Renal pelvis (tissue), 12 donors: ENCODE measurements around the gene OR2T6. TPM values are rescaled to one million over a fixed set of nuclear protein-coding genes. Genes with fewer than 3 reads are reported as not detected.
"Not testable (repeated sequence)": the region's sequence is repeated elsewhere in the genome, so short reads cannot be mapped to it uniquely, and the experiment has no call there.

Experiments used
- DNase-seq: peaks from one replicate; pipeline ENCODE4 v3.0.0-alpha.2; 2013
- long read RNA-seq, 16 experiments: transcript quantifications; one replicate each; lab custom pipeline, GENCODE V29; 2026
- polyA plus RNA-seq, 3 donors: library from polyadenylated mRNA; unstranded; fragments of 120-200 nt; gene quantifications; one replicate each; pipeline ENCODE4 v1.2.1, GENCODE V29; 2013; ENCODE audit not compliant: insufficient read length in 3 of 3

The OR2T6 gene
- polyA plus RNA-seq = under 1 TPM in 1 of 3 donors, not detected in 2; 0.04 TPM
- long read RNA-seq, donor 1 = 0 reads
- long read RNA-seq, donor 2 = 0 reads
- long read RNA-seq, donor 3 = 0 reads
- long read RNA-seq, donor 4 = 0 reads
- long read RNA-seq, donor 5 = 0 reads
- long read RNA-seq, donor 6 = 0 reads
- long read RNA-seq, donor 7 = 0 reads
- long read RNA-seq, donor 8 = 0 reads
- long read RNA-seq, donor 9 = 0 reads
- long read RNA-seq, donor 10 = 0 reads
- long read RNA-seq, donor 11 = 0 reads
- long read RNA-seq, donor 12, partial matches to known transcripts = 0 of 1 reads
- long read RNA-seq, donor 12, other reads (novel, unspliced or antisense) = 0 of 1 reads
- long read RNA-seq, donor 13 = 0 reads
- long read RNA-seq, donor 14 = 0 reads
- long read RNA-seq, donor 15 = 0 reads
- long read RNA-seq, donor 16 = 0 reads

- no peak for DNase-seq
Measured at GRCh38 chr1:248375446-248375845, at the start of gene OR2T6. TSS of gene OR2T6 (plus strand) at chr1:248375746. CDS start at chr1:248387609, 11,863 bp downstream.

DNA sequence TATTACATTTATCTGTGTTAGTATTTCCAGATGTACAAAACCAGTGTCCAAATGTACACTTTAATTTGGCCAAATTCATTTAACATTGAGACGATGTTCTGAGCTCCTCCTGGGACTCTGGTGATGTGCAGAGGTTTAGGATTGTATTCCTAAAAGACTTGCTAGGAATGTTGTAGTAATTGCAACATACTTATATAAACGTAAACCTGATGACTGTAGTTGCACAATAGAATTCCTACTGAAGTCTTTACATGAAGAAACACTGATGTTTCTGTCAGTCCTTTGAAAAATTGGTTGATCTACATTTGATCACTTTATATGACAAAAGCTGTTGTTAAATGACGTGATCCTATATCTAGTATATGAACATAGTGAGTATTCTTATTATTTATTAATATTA, 32.1 kb upstream of the OR2T6 start:
- DNase-seq = no peak

DNA sequence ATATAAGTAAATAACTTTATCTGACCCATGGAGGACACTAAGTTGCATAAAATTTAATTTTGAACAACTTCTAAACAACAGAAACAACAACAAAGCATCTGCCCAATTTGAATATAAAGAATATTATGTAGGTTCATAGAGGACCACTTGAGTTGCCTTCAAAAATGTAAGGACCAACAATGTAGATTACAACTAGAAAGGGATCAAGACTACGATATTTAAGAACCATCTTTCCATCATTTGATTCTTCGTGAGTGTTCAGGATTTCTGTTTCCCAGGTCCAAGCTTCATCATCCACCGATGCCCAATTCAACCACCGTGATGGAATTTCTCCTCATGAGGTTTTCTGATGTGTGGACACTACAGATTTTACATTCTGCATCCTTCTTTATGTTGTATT, 27.1 kb upstream of the OR2T6 start, which contains the start of gene OR14C36:
Gene OR14C36, plus strand, starts transcription at position 301 of the 400 bp plus-strand sequence. Its CDS starts 0 bp downstream, at position 301.
- DNase-seq = no peak

- no peak for DNase-seq
Measured at GRCh38 chr1:248359415-248359814, 16.1 kb upstream of the OR2T6 start.

DNA sequence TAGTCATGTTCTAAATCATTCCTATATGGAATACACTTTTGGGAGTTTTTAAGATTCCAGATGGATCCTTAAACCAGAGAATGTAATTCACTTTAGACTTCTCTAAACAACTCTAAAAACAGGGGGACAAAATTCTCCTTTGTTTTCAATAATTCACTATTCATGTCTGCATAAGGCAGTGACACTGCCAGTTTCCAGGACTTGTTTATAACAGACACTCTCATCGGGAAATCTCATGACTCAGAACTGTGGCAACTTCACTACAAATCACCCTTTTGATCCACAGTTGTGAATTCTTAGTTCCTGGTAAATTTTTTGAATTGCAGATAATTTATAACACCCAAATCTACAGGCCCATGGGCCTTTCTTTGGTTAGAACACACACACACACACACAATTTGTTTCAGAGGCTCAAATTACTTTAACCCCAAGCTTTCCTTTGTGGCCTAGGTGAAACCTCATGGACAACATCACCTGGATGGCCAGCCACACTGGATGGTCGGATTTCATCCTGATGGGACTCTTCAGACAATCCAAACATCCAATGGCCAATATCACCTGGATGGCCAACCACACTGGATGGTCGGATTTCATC, 14.3 kb upstream of the OR2T6 start, which contains the start of gene OR2T4:
Gene OR2T4, plus strand, starts transcription at position 545 of the 595 bp plus-strand sequence. Its CDS starts 0 bp downstream, at position 545.
- no peak for DNase-seq

DNA sequence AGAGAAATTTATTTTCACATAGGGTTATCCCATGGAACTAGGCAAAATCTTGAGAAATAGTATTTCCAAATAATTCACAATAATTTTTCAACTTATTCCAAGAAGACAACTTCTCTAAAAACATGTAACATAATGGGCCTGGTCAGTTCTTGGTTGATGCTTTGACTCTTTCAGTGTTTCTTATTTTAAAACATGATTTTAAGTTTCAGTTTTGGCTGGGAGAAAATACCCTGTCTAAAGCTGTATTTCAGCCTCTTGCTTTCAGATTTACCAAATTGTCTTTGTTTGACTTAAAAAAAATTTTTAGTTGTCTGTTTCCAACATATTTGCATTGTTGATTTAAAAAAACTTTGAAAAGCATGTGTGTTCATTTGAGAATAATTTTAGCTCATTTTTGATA, 8.9 kb upstream of the OR2T6 start:
- no peak for DNase-seq

DNA sequence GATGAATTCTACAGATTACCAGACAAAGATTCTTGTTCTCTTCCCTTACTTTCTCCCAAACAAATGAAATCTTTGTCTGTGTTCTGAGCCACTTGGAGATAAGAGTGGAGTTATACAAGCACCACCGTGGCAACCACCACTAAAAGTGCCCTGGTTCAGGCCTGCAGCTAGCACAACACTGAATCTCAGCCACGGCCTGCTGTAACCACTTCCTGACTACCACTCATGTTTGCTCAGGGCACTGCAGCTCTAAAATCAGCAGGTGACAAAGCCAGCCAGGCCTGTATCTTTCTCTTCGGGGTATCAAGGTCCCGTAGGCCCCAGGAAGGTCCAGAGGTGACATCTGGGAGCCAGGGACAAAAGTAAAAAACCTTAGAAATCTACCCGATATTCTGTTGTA, 3.2 kb upstream of the OR2T6 start:
- no peak for DNase-seq

- no peak for DNase-seq
Measured at GRCh38 chr1:248373761-248374160, 1.8 kb upstream of the OR2T6 start.

DNA sequence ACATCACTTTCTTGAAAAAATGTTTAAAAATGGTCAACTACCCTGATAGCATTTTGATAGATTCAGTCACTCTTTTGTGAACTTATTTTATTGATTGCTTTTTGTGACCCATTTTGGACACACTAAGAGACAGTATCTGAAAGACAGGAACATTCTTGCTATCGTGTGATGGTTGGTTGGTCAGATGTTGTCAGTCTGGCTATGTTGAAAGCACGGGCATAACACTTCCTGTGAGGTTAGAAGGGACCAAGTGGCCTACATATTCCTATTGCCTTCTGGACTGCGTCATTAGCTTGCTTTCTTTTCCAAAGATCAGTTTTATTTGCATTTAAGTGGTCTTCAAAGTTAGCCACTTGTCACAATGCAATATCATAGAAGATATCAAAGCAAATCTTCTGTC, 1.4 kb downstream of the OR2T6 start:
- DNase-seq = no peak

- no peak for DNase-seq
Measured at GRCh38 chr1:248380854-248381253, 5.3 kb downstream of the OR2T6 start.

DNA sequence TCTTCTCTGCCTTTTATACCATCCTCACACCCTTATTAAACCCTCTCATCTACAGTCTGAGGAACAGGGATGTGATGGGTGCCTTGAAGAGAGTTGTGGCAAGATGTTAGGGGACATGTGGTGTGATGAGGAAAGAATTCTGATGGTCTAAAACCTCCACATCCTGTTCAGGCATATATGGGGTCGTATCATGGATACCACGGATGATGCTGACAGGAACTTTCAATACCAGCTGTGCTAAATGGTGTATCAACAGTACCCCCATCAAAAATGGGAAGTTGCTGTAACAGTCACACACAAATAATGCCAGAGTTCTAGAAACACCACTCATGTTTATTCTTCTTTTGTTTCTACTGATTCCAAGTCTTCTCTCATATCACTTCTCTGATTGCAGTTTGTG, 12.9 kb downstream of the OR2T6 start:
- no peak for DNase-seq

DNA sequence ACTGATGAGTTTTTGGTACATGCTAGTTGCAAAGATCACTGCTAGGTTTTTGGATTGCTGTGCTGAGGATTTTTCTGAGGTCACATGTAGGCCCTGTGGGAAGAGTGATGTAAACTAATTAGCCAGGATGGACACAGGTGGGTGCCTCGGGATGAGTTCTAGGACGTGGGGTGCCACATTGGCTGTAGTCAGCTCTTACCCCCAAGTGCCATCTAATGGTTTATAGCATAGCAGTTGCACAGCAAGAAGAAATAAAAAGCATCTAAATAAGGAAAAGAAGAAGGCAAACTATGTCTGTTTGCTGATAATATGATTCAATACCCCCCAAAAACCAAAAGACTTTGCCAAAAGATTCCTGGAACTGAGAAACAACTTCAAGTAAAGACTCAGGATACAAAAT, 17.5 kb downstream of the OR2T6 start:
- DNase-seq = no peak

DNA sequence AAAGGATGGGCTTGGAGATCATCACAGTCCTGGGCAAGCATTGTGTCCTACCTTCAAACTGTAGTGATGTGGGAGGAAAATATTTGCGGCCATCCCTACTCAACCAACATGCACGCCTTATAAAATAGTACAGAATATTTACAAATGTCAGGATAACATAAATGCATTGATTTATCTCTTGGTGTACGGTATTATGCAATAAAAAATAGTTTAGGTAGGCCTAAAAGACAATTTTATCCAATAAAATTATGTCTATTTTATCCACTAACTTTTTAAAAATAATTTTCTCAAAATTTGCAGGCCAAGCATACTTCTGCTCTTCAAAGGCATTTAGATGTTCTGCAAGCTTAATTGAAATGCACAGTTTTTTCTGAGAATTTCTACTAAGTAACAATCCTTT, 27.2 kb downstream of the OR2T6 start, which contains the start of gene OR2T1:
Gene OR2T1, plus strand, starts transcription at position 301 of the 400 bp plus-strand sequence. CDS start 3,100 bp downstream, outside the sequence.
- DNase-seq = no peak

GRCh38 chr1:248404024-248404423, 28.5 kb downstream of the OR2T6 start:
- DNase-seq = no peak

DNA sequence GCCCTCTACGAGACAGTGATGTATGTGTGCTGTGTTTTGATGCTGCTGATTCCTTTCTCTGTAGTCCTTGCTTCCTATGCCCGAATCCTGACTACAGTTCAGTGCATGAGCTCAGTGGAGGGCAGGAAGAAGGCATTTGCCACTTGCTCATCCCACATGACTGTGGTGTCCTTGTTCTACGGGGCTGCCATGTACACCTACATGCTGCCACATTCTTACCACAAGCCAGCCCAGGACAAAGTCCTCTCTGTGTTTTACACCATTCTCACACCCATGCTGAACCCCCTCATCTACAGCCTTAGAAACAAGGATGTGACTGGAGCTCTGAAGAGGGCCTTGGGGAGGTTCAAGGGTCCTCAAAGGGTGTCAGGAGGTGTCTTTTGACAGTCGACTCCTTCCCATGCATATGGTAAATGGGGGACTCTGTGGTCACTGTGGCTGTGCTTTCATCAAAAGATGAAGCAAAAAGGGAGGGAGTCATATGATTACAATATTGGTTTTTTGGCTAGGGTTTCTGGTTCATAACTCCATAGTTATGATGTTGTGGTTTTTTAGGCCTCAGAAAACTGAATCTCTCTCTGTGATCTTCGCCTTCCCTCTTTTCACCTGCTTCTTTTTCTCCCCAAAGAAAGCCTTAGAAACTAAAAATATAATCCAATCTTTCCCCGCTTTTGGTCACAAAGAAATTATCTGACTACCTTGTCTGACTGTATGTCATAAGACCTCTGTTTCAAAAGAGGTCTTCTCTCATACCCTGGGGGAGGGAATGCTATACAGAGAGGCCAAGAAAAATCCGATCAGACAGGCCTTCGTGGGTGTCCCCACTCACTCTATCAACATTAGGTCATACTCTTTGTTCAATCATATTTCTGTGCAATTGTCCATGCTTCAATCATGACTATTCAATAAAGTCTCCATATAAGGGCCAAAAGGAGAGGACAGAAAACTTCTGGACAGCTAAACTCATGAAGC, 31.5 kb downstream of the OR2T6 start:
- DNase-seq = no peak

DNA sequence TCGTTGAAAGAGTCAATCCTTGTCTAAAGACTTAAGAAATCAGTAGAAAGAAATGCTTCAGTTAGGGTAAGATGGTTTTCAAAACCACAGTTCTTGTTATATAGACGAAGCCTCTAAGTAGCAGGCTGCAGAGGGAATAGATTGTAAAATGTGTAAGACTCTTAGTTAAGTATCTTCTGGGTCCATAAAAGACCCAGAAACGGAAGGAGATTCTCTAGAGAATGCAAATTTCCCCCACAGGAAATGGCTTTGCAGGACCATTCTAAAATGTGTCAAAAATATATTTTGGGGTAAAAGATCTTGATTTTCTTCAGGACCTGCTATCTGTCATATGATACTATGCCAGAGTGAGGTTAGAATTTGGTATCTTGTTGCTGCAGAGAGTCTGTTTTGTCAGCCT, 40.7 kb downstream of the OR2T6 start:
- no peak for DNase-seq

GRCh38 chr1:248417854-248418253, 42.3 kb downstream of the OR2T6 start:
- DNase-seq = no peak

DNA sequence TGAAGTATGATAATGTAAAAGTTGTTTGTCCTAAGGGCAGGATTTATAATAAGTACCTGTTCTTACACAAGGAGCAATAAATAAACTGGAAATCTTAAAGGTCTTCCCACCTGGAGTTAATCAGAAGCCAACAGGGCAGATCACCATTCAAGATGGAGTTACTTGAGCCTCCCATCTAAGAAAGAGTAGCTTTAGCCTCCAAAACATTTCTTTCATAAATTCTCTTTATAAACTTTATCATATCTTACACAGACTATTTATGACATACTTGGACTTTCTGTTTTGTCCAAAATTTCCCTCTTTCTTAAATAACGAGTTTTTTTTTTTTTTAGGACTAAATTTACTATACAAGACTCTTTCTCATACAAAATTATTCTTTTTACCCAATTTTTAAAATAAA, 45.8 kb downstream of the OR2T6 start:
- no peak for DNase-seq

GRCh38 chr1:248427526-248428191, 52.1 kb downstream of the OR2T6 start:
- DNase-seq = not testable (repeated sequence)

- not testable (repeated sequence) for DNase-seq
Measured at GRCh38 chr1:248428192-248428533, 52.6 kb downstream of the OR2T6 start.

- not testable (repeated sequence) for DNase-seq
Measured at GRCh38 chr1:248431683-248432082, 56.1 kb downstream of the OR2T6 start.
